Activated naive CD4-positive, alpha-beta T cell treated with anti-CD3 and anti-CD28 coated beads for 36 hours (primary cell): Measurements from ENCODE around the gene CAPN8. TPM values are rescaled to one million over a fixed set of nuclear protein-coding genes. Genes with fewer than 3 reads are reported as not detected.

Experiments used
- CTCF ChIA-PET: fragments of 350-600 bp; sonication (Branson Sonifier 250); formaldehyde crosslinking; loops from one replicate; lab custom pipeline; 2021; ENCODE audit warnings: antibody characterized with exemption; lab: Charles Lee
- DNase-seq: peaks from one replicate; pipeline ENCODE4 v3.0.0-alpha.2; 2020
- H3K27ac Mint-ChIP-seq: one replicate; pipeline ENCODE4 v1.8.0; 2021; ENCODE audit warnings: mild to moderate bottlenecking, mixed read lengths
- H3K27me3 Mint-ChIP-seq: one replicate; pipeline ENCODE4 v1.8.0; 2021; ENCODE audit warnings: low read depth, mixed read lengths
- H3K36me3 Mint-ChIP-seq: one replicate; pipeline ENCODE4 v1.8.0; 2021; ENCODE audit warnings: low read depth, mixed read lengths
- H3K4me1 Mint-ChIP-seq: one replicate; pipeline ENCODE4 v1.8.0; 2021; ENCODE audit warnings: low read depth, mixed read lengths
- H3K4me3 Mint-ChIP-seq: one replicate; pipeline ENCODE4 v1.8.0; 2021; ENCODE audit warnings: mild to moderate bottlenecking, moderate library complexity, mixed read lengths
- H3K9me3 Mint-ChIP-seq: one replicate; pipeline ENCODE4 v1.8.0; 2021; ENCODE audit warnings: mixed read lengths
- intact Hi-C: fragments of 100-400 bp; cut with micrococcal nuclease; formaldehyde crosslinking; loops from one replicate; pipeline ENCODE4 v1.15.1; 2023
- total RNA-seq, 2 experiments: library from RNA; stranded (reverse); gene quantifications; one replicate each; pipeline ENCODE4 v1.2.3, GENCODE V29; 2021

The CAPN8 gene
- total RNA-seq, 2 experiments from 2014 or later: not detected

DNA sequence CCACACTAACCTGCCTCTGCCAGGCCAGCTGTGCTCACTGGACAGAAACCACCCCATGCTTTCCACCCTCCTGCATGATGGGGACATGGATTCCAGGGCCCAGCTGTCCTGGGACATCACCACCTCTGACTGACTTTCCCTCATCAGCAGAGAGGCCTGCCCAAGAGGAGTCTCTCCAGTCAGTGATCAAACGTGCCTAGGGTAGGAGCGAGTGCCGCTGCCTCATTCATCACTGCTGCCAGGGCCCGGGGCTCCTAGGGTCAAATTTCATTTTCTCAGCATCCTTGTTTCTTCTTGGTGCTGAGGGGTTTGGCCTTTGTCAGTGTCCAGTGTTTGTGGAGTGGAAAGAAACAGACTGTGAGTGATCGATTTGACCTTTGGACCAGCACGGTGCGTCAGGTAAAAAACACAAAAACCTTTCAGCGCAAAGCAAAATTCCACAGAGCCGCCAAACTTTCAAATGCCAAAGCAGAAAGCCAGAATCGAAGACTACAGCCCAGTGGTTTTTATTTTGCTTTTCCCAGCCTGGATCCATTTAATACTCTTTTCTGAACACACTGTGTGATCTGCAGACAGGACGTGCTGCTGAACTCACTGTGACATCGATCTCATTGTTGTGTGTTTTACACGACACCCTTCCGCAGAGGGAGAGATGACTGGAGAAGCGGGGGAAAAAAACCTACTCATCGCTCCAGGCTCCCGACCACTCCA is 43.2 kb downstream of the CAPN8 start:
- Mint-ChIP-seq H3K9me3 (no peaks in the 10 kb centered on the region), H3K27ac (no peak overlapping the region), H3K4me3 (no peak overlapping the region), H3K27me3 (no peaks in the 10 kb centered on the region), H3K36me3 (no peaks in the 10 kb centered on the region), H3K4me1 (no peaks in the 10 kb centered on the region)
- DNase-seq: no peak
- CTCF ChIA-PET: no interaction called here
- intact Hi-C loops: no loop called here

- Mint-ChIP-seq H3K4me1 (no peaks in the 10 kb centered on the region), H3K4me3 (no peak overlapping the region), H3K36me3 (no peaks in the 10 kb centered on the region), H3K27ac (no peak overlapping the region), H3K9me3 (no peaks in the 10 kb centered on the region), H3K27me3 (no peaks in the 10 kb centered on the region)
- CTCF ChIA-PET: interaction anchor here (0.9 kb wide), 1 partner anchor 65 kb away, joined by 4 read pairs; no protein-coding TSS in a partner anchor
- intact Hi-C loops: no loop called here
- DNase-seq: no peak
Measured at GRCh38 chr1:223621312-223621734, 44.2 kb downstream of the CAPN8 start.

DNA sequence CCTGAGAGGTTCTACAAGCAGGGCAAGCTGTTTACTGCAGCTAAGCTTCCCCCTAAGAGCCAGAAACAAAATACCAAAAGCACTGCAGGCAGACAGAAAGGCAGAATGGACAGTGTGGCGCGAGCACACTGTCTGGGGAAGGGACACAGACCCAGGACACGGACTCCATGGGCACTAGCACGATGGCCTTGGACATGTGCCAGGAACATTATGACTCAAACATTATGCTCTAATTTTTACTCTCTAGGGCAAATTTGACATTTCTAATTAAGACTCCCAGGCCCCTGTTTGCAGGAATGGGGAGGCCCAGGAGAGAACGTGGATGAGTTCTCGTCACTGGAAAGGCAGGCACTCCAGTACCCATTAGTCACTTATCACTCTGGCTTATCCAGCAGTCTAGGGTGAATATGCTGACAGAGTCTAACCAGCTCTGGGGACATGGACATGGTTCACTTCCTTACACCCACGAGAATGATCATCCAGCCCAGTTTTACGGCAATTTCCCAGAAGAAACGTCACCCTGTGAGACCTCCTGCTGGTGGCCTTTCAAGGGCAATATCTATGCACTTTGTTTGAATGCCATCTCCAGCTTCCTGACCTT is 45.1 kb downstream of the CAPN8 start:
- DNase-seq: no peak
- Mint-ChIP-seq H3K27ac (no peak overlapping the region), H3K9me3 (no peaks in the 10 kb centered on the region), H3K4me1 (no peaks in the 10 kb centered on the region), H3K27me3 (no peaks in the 10 kb centered on the region), H3K36me3 (no peaks in the 10 kb centered on the region), H3K4me3 (no peak overlapping the region)
- CTCF ChIA-PET: interaction anchor here (0.9 to 2.1 kb wide), 2 partner anchors 8 to 64 kb away, joined by 4 to 8 read pairs; no protein-coding TSS in a partner anchor
- intact Hi-C loops: no loop called here

DNA sequence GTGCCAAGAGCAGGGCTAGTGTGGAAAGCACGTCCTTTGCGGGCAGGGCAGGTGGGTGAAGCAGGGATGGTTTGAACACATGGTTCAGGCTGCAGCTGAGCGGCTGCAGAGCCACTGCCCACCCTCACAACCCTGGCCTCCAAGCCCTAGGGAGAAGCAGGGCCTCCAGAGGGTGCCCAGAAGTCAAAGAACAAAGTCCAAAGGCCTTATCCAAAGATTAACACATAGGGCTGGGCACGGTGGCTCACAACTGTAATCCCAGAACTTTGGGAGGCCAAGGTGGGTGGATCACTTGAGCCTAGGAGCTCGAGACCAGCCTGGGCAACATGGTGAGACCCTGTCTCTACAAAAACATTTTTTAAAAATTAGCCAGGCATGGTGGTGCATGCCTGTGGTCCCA is 46.8 kb downstream of the CAPN8 start:
- Mint-ChIP-seq H3K4me1 (no peaks in the 10 kb centered on the region), H3K27ac (no peak overlapping the region), H3K36me3 (no peaks in the 10 kb centered on the region), H3K27me3 (no peaks in the 10 kb centered on the region), H3K9me3 (no peaks in the 10 kb centered on the region), H3K4me3 (no peak overlapping the region)
- no peak for DNase-seq
- intact Hi-C loops: no loop called here
- CTCF ChIA-PET: interaction anchor here (2.1 kb wide), 1 partner anchor 10 kb away, joined by 8 read pairs; no protein-coding TSS in a partner anchor

- Mint-ChIP-seq H3K9me3 (no peaks in the 10 kb centered on the region), H3K4me1 (no peaks in the 10 kb centered on the region), H3K27ac (no peak overlapping the region), H3K27me3 (no peaks in the 10 kb centered on the region), H3K36me3 (no peaks in the 10 kb centered on the region), H3K4me3 (no peak overlapping the region)
- intact Hi-C loops: no loop called here
- no peak for DNase-seq
- CTCF ChIA-PET: interaction anchor here (1.1 kb wide), 2 partner anchors 11 to 53 kb away, joined by 3 to 7 read pairs; no protein-coding TSS in a partner anchor
Measured at GRCh38 chr1:223617323-223618070, 48.0 kb downstream of the CAPN8 start.

GRCh38 chr1:223616586-223616985 is 48.9 kb downstream of the CAPN8 start:
- H3K4me3 Mint-ChIP-seq: no peak overlapping the region
- H3K36me3 Mint-ChIP-seq: no peaks in the 10 kb centered on the region
- no peaks in the 10 kb centered on the region for H3K9me3 Mint-ChIP-seq
- H3K27ac Mint-ChIP-seq: no peak overlapping the region
- no peaks in the 10 kb centered on the region for H3K27me3 Mint-ChIP-seq
- DNase-seq: no peak
- CTCF ChIA-PET: interaction anchor here (1.1 kb wide), 1 partner anchor 11 kb away, joined by 7 read pairs; no protein-coding TSS in a partner anchor
- intact Hi-C loops: no loop called here
- H3K4me1 Mint-ChIP-seq: no peaks in the 10 kb centered on the region

DNA sequence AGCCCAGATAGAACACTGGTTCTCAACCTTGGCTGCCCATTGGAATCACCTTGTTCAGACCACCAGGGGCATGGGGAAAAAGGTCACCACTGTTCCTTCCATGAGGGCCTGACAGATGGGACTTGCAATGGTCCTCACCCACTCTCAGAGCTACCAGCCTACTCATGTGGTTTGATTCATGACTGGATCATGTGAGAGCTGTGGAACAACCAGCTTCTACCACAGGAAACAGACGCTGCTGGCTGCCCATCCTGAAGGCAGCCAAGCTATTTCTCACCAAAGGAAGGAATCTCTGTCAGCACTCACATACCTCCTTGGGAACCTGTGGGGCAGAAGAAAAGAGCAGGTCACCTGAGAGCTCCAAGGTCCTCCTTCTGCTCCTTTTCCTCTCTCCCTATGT is 53.6 kb downstream of the CAPN8 start:
- Mint-ChIP-seq H3K27ac (no peak overlapping the region), H3K36me3 (no peaks in the 10 kb centered on the region), H3K9me3 (no peaks in the 10 kb centered on the region), H3K27me3 (no peaks in the 10 kb centered on the region), H3K4me1 (no peaks in the 10 kb centered on the region), H3K4me3 (no peak overlapping the region)
- no peak for DNase-seq
- CTCF ChIA-PET: interaction anchor here (1.1 to 3.7 kb wide), 3 partner anchors 17 to 72 kb away, joined by 3 to 20 read pairs (median 17); no protein-coding TSS in a partner anchor
- intact Hi-C loops: no loop called here

DNA sequence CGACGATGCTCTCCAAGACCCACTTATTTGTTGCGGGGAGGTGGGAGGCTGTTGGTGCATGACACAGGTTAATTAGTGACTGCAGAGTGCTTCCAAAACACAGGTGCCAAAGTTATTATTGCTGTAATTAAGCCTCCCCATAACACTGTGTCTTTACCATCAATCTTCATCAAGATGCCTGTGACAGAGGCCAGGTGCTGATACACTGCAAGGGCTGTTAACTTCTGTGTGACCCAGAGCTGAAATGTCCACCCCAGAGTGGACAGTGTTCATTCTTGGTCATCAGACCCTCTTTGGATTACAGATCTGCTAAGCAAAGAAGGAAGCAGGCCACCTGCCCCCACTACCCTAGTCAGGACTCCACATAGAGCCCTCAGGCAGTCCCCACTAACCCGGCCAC is 55.5 kb downstream of the CAPN8 start:
- intact Hi-C loops: no loop called here
- CTCF ChIA-PET: interaction anchor here (0.6 to 1.8 kb wide), 2 partner anchors 53 to 184 kb away, joined by 3 to 8 read pairs; no protein-coding TSS in a partner anchor
- H3K27me3 Mint-ChIP-seq: no peaks in the 10 kb centered on the region
- no peak overlapping the region for H3K27ac Mint-ChIP-seq
- DNase-seq: no peak
- H3K9me3 Mint-ChIP-seq: no peaks in the 10 kb centered on the region
- no peaks in the 10 kb centered on the region for H3K36me3 Mint-ChIP-seq
- H3K4me1 Mint-ChIP-seq: no peaks in the 10 kb centered on the region
- H3K4me3 Mint-ChIP-seq: no peak overlapping the region

DNA sequence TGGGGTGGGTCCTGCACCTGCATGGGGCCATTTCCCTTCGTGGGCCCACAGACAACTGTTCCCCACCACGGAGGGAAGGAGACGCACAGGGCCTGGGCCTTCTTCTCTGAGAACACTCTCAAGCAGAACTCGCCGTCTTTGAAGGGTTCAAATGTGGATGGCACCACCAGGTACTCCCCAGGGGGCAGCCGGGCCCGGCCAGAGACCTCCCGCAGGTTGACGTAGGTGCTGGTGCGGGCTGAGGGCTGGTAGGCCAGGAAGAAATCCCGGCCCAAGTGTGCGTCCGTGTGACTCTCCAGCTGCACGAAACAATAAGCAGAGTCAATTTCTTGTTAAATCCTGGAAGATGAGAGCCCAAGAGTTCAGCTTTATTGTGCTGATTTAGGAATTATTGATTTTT is 56.4 kb downstream of the CAPN8 start:
- Mint-ChIP-seq H3K9me3 (no peaks in the 10 kb centered on the region), H3K27ac (no peak overlapping the region), H3K4me1 (no peaks in the 10 kb centered on the region), H3K36me3 (no peaks in the 10 kb centered on the region), H3K27me3 (no peaks in the 10 kb centered on the region), H3K4me3 (no peak overlapping the region)
- intact Hi-C loops: no loop called here
- CTCF ChIA-PET: interaction anchor here (0.6 to 1.8 kb wide), 2 partner anchors 52 to 183 kb away, joined by 3 to 8 read pairs; no protein-coding TSS in a partner anchor
- DNase-seq: no peak

DNA sequence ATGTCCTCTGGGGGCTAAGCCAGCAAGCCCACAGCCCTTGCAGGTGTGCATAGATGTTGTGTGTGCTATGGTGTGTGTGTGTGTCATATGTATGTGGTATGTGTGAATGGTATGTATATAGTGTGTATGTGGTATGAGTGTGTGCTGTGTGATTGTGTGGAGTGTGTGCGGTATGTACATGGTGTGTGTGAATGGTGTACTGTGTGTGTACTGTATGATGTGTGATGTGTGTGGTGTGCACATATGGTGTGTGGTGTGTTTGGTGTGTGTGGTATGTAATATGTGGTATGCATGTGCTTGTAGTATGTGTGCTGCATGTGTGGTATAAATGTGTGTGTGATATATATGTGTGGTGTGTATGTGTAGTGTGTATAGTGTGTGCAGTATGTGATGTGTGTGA is 107.0 kb downstream of the CAPN8 start:
- Mint-ChIP-seq H3K36me3 (no peaks in the 10 kb centered on the region), H3K27me3 (no peaks in the 10 kb centered on the region), H3K4me1 (no peaks in the 10 kb centered on the region), H3K27ac (no peak overlapping the region), H3K4me3 (no peak overlapping the region), H3K9me3 (no peaks in the 10 kb centered on the region)
- intact Hi-C loops: no loop called here
- DNase-seq: no peak
- CTCF ChIA-PET: interaction anchor here (0.7 to 2.6 kb wide), 3 partner anchors 9 to 138 kb away, joined by 3 to 20 read pairs (median 9); no protein-coding TSS in a partner anchor

GRCh38 chr1:223557130-223557475 is 108.4 kb downstream of the CAPN8 start:
- H3K36me3 Mint-ChIP-seq: no peaks in the 10 kb centered on the region
- intact Hi-C loops: no loop called here
- no peaks in the 10 kb centered on the region for H3K27me3 Mint-ChIP-seq
- no peak overlapping the region for H3K27ac Mint-ChIP-seq
- CTCF ChIA-PET: interaction anchor here (0.8 to 2.6 kb wide), 10 partner anchors 14 to 139 kb away, joined by 3 to 20 read pairs (median 6); no protein-coding TSS in a partner anchor
- H3K9me3 Mint-ChIP-seq: no peaks in the 10 kb centered on the region
- H3K4me1 Mint-ChIP-seq: no peaks in the 10 kb centered on the region
- DNase-seq: no peak
- H3K4me3 Mint-ChIP-seq: no peak overlapping the region
